Adipose tissue (tissue), 3 donors: Measurements from ENCODE around the gene PCSK1N. TPM values are rescaled to one million over a fixed set of nuclear protein-coding genes. Genes with fewer than 3 reads are reported as not detected.

Source experiments
- polyA plus RNA-seq, 3 donors: library from polyadenylated mRNA; stranded (reverse); fragments of 200-250 nt; gene quantifications; one replicate each; pipeline ENCODE4 v1.2.3, GENCODE V29; 2013
- donor health status: healthy with polysubstance abuse.
- donor health status: Bipolar disorder and iron deficiency.
- donor health status: healthy.

PCSK1N gene
- polyA plus RNA-seq, 3 donors = 1.8 to 53.2 TPM; not detected in 1

Other genes starting within 250 kb of the PCSK1N start
- 100 to 1,000 TPM; 143 to 172 (median 170) TPM for gene WDR13, start 238.1 kb downstream of the PCSK1N start, polyA plus RNA-seq
- gene WAS, start 151.8 kb downstream of the PCSK1N start, polyA plus RNA-seq = 10 to 100 TPM in 1 of 3 donors, 1 to 10 TPM in 2; 1.6 to 11.7 (median 9.6) TPM
- gene SUV39H1, start 138.9 kb downstream of the PCSK1N start, polyA plus RNA-seq = 1 to 10 TPM; 2.8 to 5.7 (median 2.9) TPM
- under 1 TPM in 1 of 3 donors, not detected in 2; 0.22 TPM for gene GLOD5, start 73.9 kb downstream of the PCSK1N start, polyA plus RNA-seq
- under 1 TPM in 1 of 3 donors, not detected in 2; 0.07 TPM for gene GATA1, start 49.0 kb downstream of the PCSK1N start, polyA plus RNA-seq
- 10 to 100 TPM; 26.1 to 55.8 (median 41.2) TPM for gene HDAC6, start 33.5 kb downstream of the PCSK1N start, polyA plus RNA-seq
- not detected for gene ERAS, start 9.1 kb downstream of the PCSK1N start, polyA plus RNA-seq
- 10 to 100 TPM; 33.0 to 46.0 (median 35.0) TPM for gene TIMM17B, start 62.2 kb upstream of the PCSK1N start, polyA plus RNA-seq
- 10 to 100 TPM; 60.3 to 78.0 (median 68.9) TPM for gene PQBP1, start 62.3 kb upstream of the PCSK1N start, polyA plus RNA-seq
- gene SLC35A2, start 76.0 kb upstream of the PCSK1N start, polyA plus RNA-seq = 10 to 100 TPM; 11.0 to 22.1 (median 15.8) TPM
- 1 to 10 TPM; 2.9 to 4.8 (median 3.5) TPM for gene PIM2, start 83.4 kb upstream of the PCSK1N start, polyA plus RNA-seq
- 10 to 100 TPM; 17.6 to 37.9 (median 31.4) TPM for gene OTUD5, start 122.0 kb upstream of the PCSK1N start, polyA plus RNA-seq
- gene KCND1, start 136.2 kb upstream of the PCSK1N start, polyA plus RNA-seq = 1 to 10 TPM in 2 of 3 donors, under 1 TPM in 1; 0.46 to 4.7 (median 1.0) TPM
- 10 to 100 TPM; 13.8 to 25.9 (median 22.2) TPM for gene GRIPAP1, start 166.7 kb upstream of the PCSK1N start, polyA plus RNA-seq
- 10 to 100 TPM; 14.9 to 83.9 (median 71.1) TPM for gene TFE3, start 207.7 kb upstream of the PCSK1N start, polyA plus RNA-seq
- gene CCDC120, start 223.4 kb upstream of the PCSK1N start, polyA plus RNA-seq = 1 to 10 TPM; 1.4 to 3.8 (median 2.4) TPM
- 10 to 100 TPM in 2 of 3 donors, 1 to 10 TPM in 1; 5.9 to 25.4 (median 15.8) TPM for gene PRAF2, start 238.4 kb upstream of the PCSK1N start, polyA plus RNA-seq
- 10 to 100 TPM; 49.9 to 92.9 (median 88.5) TPM for gene WDR45, start 244.3 kb upstream of the PCSK1N start, polyA plus RNA-seq